HepG2 (cell line): ENCODE data around the gene CIART. TPM values are rescaled to one million over a fixed set of nuclear protein-coding genes. Genes with fewer than 3 reads are reported as not detected.
A peak's percentile ranks its signal among the peaks of the same experiment; 100 is the strongest.

Experiments used
- DRAP1 ChIP-seq: IDR thresholded peaks from 2 replicates; pipeline ENCODE4 v1.6.1; 2016; ENCODE audit warnings: missing genetic modification reagents, missing compliant biosample characterization
- DZIP1 ChIP-seq: sonication (generic); formaldehyde crosslinking; IDR thresholded peaks from 2 replicates; pipeline ENCODE4 v1.5.0; 2020; ENCODE audit warnings: mild to moderate bottlenecking, missing genetic modification reagents
- EP300 ChIP-seq, 3 experiments: sonication (generic) in 1 of 3; formaldehyde crosslinking in 1 of 3; IDR thresholded peaks; 2 replicates each; pipeline versions ENCODE4 v1.5.1 to v1.6.1; 2011 to 2020; ENCODE audit warnings: low read depth in 2 of 3, low read length in 2 of 3, borderline replicate concordance in 1 of 3, improper control_type of control experiment in 1 of 3, mild to moderate bottlenecking in 1 of 3, missing genetic modification reagents in 1 of 3, moderate library complexity in 1 of 3
- FOXM1 ChIP-seq: sonication (generic); formaldehyde crosslinking; IDR thresholded peaks from 2 replicates; pipeline ENCODE4 v1.5.0; 2020; ENCODE audit warnings: missing genetic modification reagents
- HOXA5 ChIP-seq: sonication (generic); formaldehyde crosslinking; IDR thresholded peaks from 2 replicates; pipeline ENCODE4 v1.4.0; 2020; ENCODE audit warnings: missing genetic modification reagents
- HOXA7 ChIP-seq: sonication (generic); formaldehyde crosslinking; IDR thresholded peaks from 2 replicates; pipeline ENCODE4 v1.8.1; 2022; ENCODE audit warnings: mild to moderate bottlenecking, missing genetic modification reagents, moderate library complexity
- MEIS1 ChIP-seq: sonication (generic); formaldehyde crosslinking; IDR thresholded peaks from 2 replicates; pipeline ENCODE4 v1.9.0; 2021; ENCODE audit warnings: mild to moderate bottlenecking, missing genetic modification reagents, moderate library complexity, borderline replicate concordance
- MYPOP ChIP-seq: sonication (generic); formaldehyde crosslinking; IDR thresholded peaks from 2 replicates; pipeline ENCODE4 v1.8.1; 2023; ENCODE audit warnings: mild to moderate bottlenecking, moderate library complexity, missing genetic modification reagents
- NPAS2 ChIP-seq: sonication (generic); formaldehyde crosslinking; IDR thresholded peaks from 2 replicates; pipeline ENCODE4 v1.8.0; 2022; ENCODE audit warnings: mild to moderate bottlenecking, missing genetic modification reagents, borderline replicate concordance
- POGZ ChIP-seq: sonication (generic); formaldehyde crosslinking; IDR thresholded peaks from 2 replicates; pipeline ENCODE4 v1.4.0; 2020; ENCODE audit warnings: mild to moderate bottlenecking, missing genetic modification reagents
- ZBTB7B ChIP-seq: sonication (generic); formaldehyde crosslinking; IDR thresholded peaks from 2 replicates; pipeline ENCODE4 v1.4.0; 2020; ENCODE audit warnings: missing genetic modification reagents
- ZFP1 ChIP-seq: IDR thresholded peaks from 2 replicates; pipeline ENCODE4 v1.6.1; 2016
- ZIK1 ChIP-seq: sonication (generic); formaldehyde crosslinking; IDR thresholded peaks from 2 replicates; pipeline ENCODE4 v1.5.0; 2020; ENCODE audit warnings: mild to moderate bottlenecking, low read depth, missing genetic modification reagents, borderline replicate concordance
- ZNF24 ChIP-seq: fragments of 450-650 bp; IDR thresholded peaks from 2 replicates; pipeline ENCODE4 v1.6.1; 2017; ENCODE audit warnings: antibody characterized with exemption, mild to moderate bottlenecking
- ZNF484 ChIP-seq: sonication (generic); formaldehyde crosslinking; IDR thresholded peaks from 2 replicates; pipeline ENCODE4 v1.5.1; 2020; ENCODE audit warnings: mild to moderate bottlenecking, low read depth, missing genetic modification reagents, borderline replicate concordance
- ZNF530 ChIP-seq: sonication (generic); formaldehyde crosslinking; IDR thresholded peaks from 2 replicates; pipeline ENCODE4 v1.5.0; 2020; ENCODE audit warnings: low read depth, mild to moderate bottlenecking, missing genetic modification reagents
- ZNF646 ChIP-seq: sonication (generic); formaldehyde crosslinking; IDR thresholded peaks from 2 replicates; pipeline ENCODE4 v1.9.0; 2021; ENCODE audit warnings: mild to moderate bottlenecking, missing genetic modification reagents
- polyA plus RNA-seq, 8 experiments: library from polyadenylated mRNA; depleted of rRNA in 3 of 8; stranded (reverse) in 7 of 8; unstranded in 1 of 8; fragments of >200 nt; fragmentation: Illumina TruSeq in 4 of 8; extraction: Trizol in 4 of 8; gene quantifications; 2 replicates each; pipeline versions ENCODE4 v1.2.1 to v1.2.3, GENCODE V29; 2011 to 2016; ENCODE audit warnings: low read depth in 4 of 8, missing spikeins in 1 of 8, mixed read lengths in 1 of 8; ENCODE audit not compliant: insufficient read depth in 1 of 8
- total RNA-seq, 5 experiments: library from RNA; depleted of rRNA; stranded (reverse); fragments of >200 nt; fragmentation: Illumina TruSeq; extraction: Trizol; gene quantifications; 2 replicates each; pipeline ENCODE4 v1.2.3, GENCODE V29; 2016; ENCODE audit warnings: low read depth in 1 of 5

Gene CIART
- total and polyA plus RNA-seq, 2 of the 13 experiments (the other 11 are each of a cell fraction or from before 2014, with no cell fraction given) = 0.58 TPM; not detected in 1

- TF ChIP-seq ZNF484 (CRISPR knock-in tag) (no peak), FOXM1 (CRISPR knock-in tag) (no peak), MYPOP (CRISPR knock-in tag) (no peak), POGZ (CRISPR knock-in tag) (no peak), MEIS1 (CRISPR knock-in tag) (no peak), ZFP1 (CRISPR knock-in tag) (no peak), NPAS2 (CRISPR knock-in tag) (no peak), EP300 (IDR thresholded peaks at IDR 0.05; ENCODE audit: low read depth in 2 of 2, low read length in 2 of 2) (no peak), EP300 (CRISPR knock-in tag; IDR thresholded peaks at IDR 0.05; ENCODE audit: borderline replicate concordance) (no peak), ZNF530 (CRISPR knock-in tag) (no peak), ZNF646 (CRISPR knock-in tag) (no peak), ZBTB7B (0 out of 2 replicates have a peak, but pooled peaks have one; percentile 18), DRAP1 (peak; percentile 48), ZIK1 (CRISPR knock-in tag) (no peak), DZIP1 (CRISPR knock-in tag) (0 out of 2 replicates have a peak, but pooled peaks have one; percentile 63), HOXA5 (CRISPR knock-in tag) (peak; percentile 23; the same call in 1 of the 2 replicates), HOXA7 (no peak), ZNF24 (no peak)
Observed at GRCh38 chr1:150234566-150235293, 47.6 kb upstream of the CIART start (continued).
